ENCODE results near the gene PPP1R26.

Gene PPP1R26

GRCh38 chr9:135484460-135485277 is 5.1 kb downstream of the PPP1R26 start:
- H3K9me3 ChIP-seq (ENCODE audit: insufficient read depth, low read depth, low read length): no peaks in the 10 kb centered on the region
- H4K8ac ChIP-seq (ENCODE audit: low read depth, low read length): no peak overlapping the region
- WGBS (ENCODE audit: extremely low coverage, insufficient coverage, insufficient read length): no CpG with 5 or more reads among the region's 47 CpGs
- no peak overlapping the region for H4K12ac ChIP-seq (ENCODE audit: low read depth, low read length)
- no peak for DNase-seq
- H2BK120ac ChIP-seq (ENCODE audit: insufficient read depth, low read length, poor library complexity): no peak overlapping the region
- no peak overlapping the region for H2AK5ac ChIP-seq (ENCODE audit: low read length)
- no peak overlapping the region for H3K4me3 ChIP-seq (ENCODE audit: low read depth, low read length)
- no peaks in the 10 kb centered on the region for H3K27me3 ChIP-seq (ENCODE audit: insufficient read depth, low read length)
- no peak overlapping the region for H2BK12ac ChIP-seq (ENCODE audit: low read length)
- H3K4me2 ChIP-seq (ENCODE audit: low read length): no peak overlapping the region
- H3K4me1 ChIP-seq (ENCODE audit: control insufficient read depth in 1 of 2, insufficient read depth in 2 of 2, low read length in 2 of 2): peaks cover 0 to 3% of the 10 kb centered on the region in 2 experiments
- no peak overlapping the region for H3K23ac ChIP-seq (ENCODE audit: low read length)
- no peak overlapping the region for H3K14ac ChIP-seq (ENCODE audit: low read length)
- H3K18ac ChIP-seq (ENCODE audit: low read length): no peak overlapping the region
- no peak overlapping the region for H3K4ac ChIP-seq (ENCODE audit: low read depth, low read length)
- H4K91ac ChIP-seq (ENCODE audit: low read depth, low read length): no peak overlapping the region
- H3K79me2 ChIP-seq (ENCODE audit: control insufficient read depth, insufficient read depth, low read length, poor library complexity): peaks cover 3% of the 10 kb centered on the region
- no peak overlapping the region for H3K27ac ChIP-seq (ENCODE audit: low read depth, low read length)
- H3K36me3 ChIP-seq (ENCODE audit: control insufficient read depth in 1 of 2, insufficient read depth in 2 of 2, low read length in 2 of 2): peaks cover 47 to 50% of the 10 kb centered on the region in 2 experiments
- H2BK5ac ChIP-seq (ENCODE audit: low read depth, low read length, poor library complexity): no peak overlapping the region
- H3K79me1 ChIP-seq (ENCODE audit: low read length): peaks cover 5% of the 10 kb centered on the region
- H3K9ac ChIP-seq (ENCODE audit: low read length): no peak overlapping the region
- H2AFZ ChIP-seq (ENCODE audit: insufficient read depth, low read length, poor library complexity): no peak overlapping the region

- Histone ChIP-seq H3K79me1 (ENCODE audit: low read length) (peaks cover 1% of the 10 kb centered on the region), H3K4me1 (ENCODE audit: control insufficient read depth in 1 of 2, insufficient read depth in 2 of 2, low read length in 2 of 2) (peaks cover 0 to 3% of the 10 kb centered on the region in 2 experiments), H3K79me2 (ENCODE audit: control insufficient read depth, insufficient read depth, low read length, poor library complexity) (peaks cover under 1% of the 10 kb centered on the region), H2AK5ac (ENCODE audit: low read length) (no peak overlapping the region), H3K27ac (ENCODE audit: low read depth, low read length) (no peak overlapping the region), H3K9me3 (ENCODE audit: insufficient read depth, low read depth, low read length) (no peaks in the 10 kb centered on the region), H3K36me3 (ENCODE audit: control insufficient read depth in 1 of 2, insufficient read depth in 2 of 2, low read length in 2 of 2) (peaks cover 47 to 50% of the 10 kb centered on the region in 2 experiments), H4K12ac (ENCODE audit: low read depth, low read length) (no peak overlapping the region), H3K27me3 (ENCODE audit: insufficient read depth, low read length) (no peaks in the 10 kb centered on the region), H3K4me2 (ENCODE audit: low read length) (no peak overlapping the region), H3K14ac (ENCODE audit: low read length) (no peak overlapping the region), H2BK120ac (ENCODE audit: insufficient read depth, low read length, poor library complexity) (no peak overlapping the region), H3K18ac (ENCODE audit: low read length) (no peak overlapping the region), H2BK5ac (ENCODE audit: low read depth, low read length, poor library complexity) (no peak overlapping the region), H4K91ac (ENCODE audit: low read depth, low read length) (no peak overlapping the region), H2BK12ac (ENCODE audit: low read length) (no peak overlapping the region), H3K9ac (ENCODE audit: low read length) (no peak overlapping the region), H3K4me3 (ENCODE audit: low read depth, low read length) (no peak overlapping the region), H2AFZ (ENCODE audit: insufficient read depth, low read length, poor library complexity) (no peak overlapping the region), H4K8ac (ENCODE audit: low read depth, low read length) (no peak overlapping the region), H3K4ac (ENCODE audit: low read depth, low read length) (no peak overlapping the region), H3K23ac (ENCODE audit: low read length) (no peak overlapping the region)
- no peak for DNase-seq
- WGBS (ENCODE audit: extremely low coverage, insufficient coverage, insufficient read length): no CpG with 5 or more reads among the region's 25 CpGs
These were observed 5.8 kb downstream of the PPP1R26 start for GRCh38 chr9:135485385-135485784.

GRCh38 chr9:135485832-135486231 is 6.2 kb downstream of the PPP1R26 start:
- no CpG with 5 or more reads among the region's 21 CpGs for WGBS (ENCODE audit: extremely low coverage, insufficient coverage, insufficient read length)
- no peak overlapping the region for H2BK5ac ChIP-seq (ENCODE audit: low read depth, low read length, poor library complexity)

GRCh38 chr9:135486267-135487065 is 6.9 kb downstream of the PPP1R26 start:
- H2AFZ ChIP-seq (ENCODE audit: insufficient read depth, low read length, poor library complexity): no peak overlapping the region
- no peaks in the 10 kb centered on the region for H3K4me1 ChIP-seq (ENCODE audit: control insufficient read depth in 1 of 2, insufficient read depth in 2 of 2, low read length in 2 of 2)
- no peak overlapping the region for H3K4me2 ChIP-seq (ENCODE audit: low read length)
- no peak overlapping the region for H3K14ac ChIP-seq (ENCODE audit: low read length)
- DNase-seq: no peak
- H2BK120ac ChIP-seq (ENCODE audit: insufficient read depth, low read length, poor library complexity): no peak overlapping the region
- H3K36me3 ChIP-seq (ENCODE audit: control insufficient read depth in 1 of 2, insufficient read depth in 2 of 2, low read length in 2 of 2): peaks cover 47 to 50% of the 10 kb centered on the region in 2 experiments
- no peak overlapping the region for H3K18ac ChIP-seq (ENCODE audit: low read length)
- H3K23ac ChIP-seq (ENCODE audit: low read length): no peak overlapping the region
- H3K9ac ChIP-seq (ENCODE audit: low read length): no peak overlapping the region
- no peaks in the 10 kb centered on the region for H3K9me3 ChIP-seq (ENCODE audit: insufficient read depth, low read depth, low read length)
- H4K8ac ChIP-seq (ENCODE audit: low read depth, low read length): no peak overlapping the region
- no peak overlapping the region for H3K4ac ChIP-seq (ENCODE audit: low read depth, low read length)
- H3K4me3 ChIP-seq (ENCODE audit: low read depth, low read length): no peak overlapping the region
- no peaks in the 10 kb centered on the region for H3K27me3 ChIP-seq (ENCODE audit: insufficient read depth, low read length)
- no peaks in the 10 kb centered on the region for H3K79me1 ChIP-seq (ENCODE audit: low read length)
- no CpG with 5 or more reads among the region's 33 CpGs for WGBS (ENCODE audit: extremely low coverage, insufficient coverage, insufficient read length)
- no peak overlapping the region for H2AK5ac ChIP-seq (ENCODE audit: low read length)
- H2BK5ac ChIP-seq (ENCODE audit: low read depth, low read length, poor library complexity): no peak overlapping the region
- no peak overlapping the region for H4K91ac ChIP-seq (ENCODE audit: low read depth, low read length)
- H3K79me2 ChIP-seq (ENCODE audit: control insufficient read depth, insufficient read depth, low read length, poor library complexity): no peaks in the 10 kb centered on the region
- no peak overlapping the region for H4K12ac ChIP-seq (ENCODE audit: low read depth, low read length)
- H3K27ac ChIP-seq (ENCODE audit: low read depth, low read length): no peak overlapping the region
- no peak overlapping the region for H2BK12ac ChIP-seq (ENCODE audit: low read length)

More at GRCh38 chr9:135485832-135486231, 6.2 kb downstream of the PPP1R26 start:
- no peak overlapping the region for H3K9ac ChIP-seq (ENCODE audit: low read length)
- no peak overlapping the region for H2AFZ ChIP-seq (ENCODE audit: insufficient read depth, low read length, poor library complexity)
- H3K27me3 ChIP-seq (ENCODE audit: insufficient read depth, low read length): no peaks in the 10 kb centered on the region
- H2AK5ac ChIP-seq (ENCODE audit: low read length): no peak overlapping the region
- no peak overlapping the region for H3K4me3 ChIP-seq (ENCODE audit: low read depth, low read length)
- H3K4ac ChIP-seq (ENCODE audit: low read depth, low read length): no peak overlapping the region
- H3K14ac ChIP-seq (ENCODE audit: low read length): no peak overlapping the region
- no peak overlapping the region for H3K23ac ChIP-seq (ENCODE audit: low read length)
- H3K18ac ChIP-seq (ENCODE audit: low read length): no peak overlapping the region
- peaks cover 0 to 1% of the 10 kb centered on the region in 2 experiments for H3K4me1 ChIP-seq (ENCODE audit: control insufficient read depth in 1 of 2, insufficient read depth in 2 of 2, low read length in 2 of 2)
- no peak overlapping the region for H4K8ac ChIP-seq (ENCODE audit: low read depth, low read length)
- H3K79me1 ChIP-seq (ENCODE audit: low read length): no peaks in the 10 kb centered on the region
- DNase-seq: no peak
- no peaks in the 10 kb centered on the region for H3K79me2 ChIP-seq (ENCODE audit: control insufficient read depth, insufficient read depth, low read length, poor library complexity)
- no peak overlapping the region for H4K91ac ChIP-seq (ENCODE audit: low read depth, low read length)
- H3K27ac ChIP-seq (ENCODE audit: low read depth, low read length): no peak overlapping the region
- H3K9me3 ChIP-seq (ENCODE audit: insufficient read depth, low read depth, low read length): no peaks in the 10 kb centered on the region
- no peak overlapping the region for H2BK120ac ChIP-seq (ENCODE audit: insufficient read depth, low read length, poor library complexity)
- no peak overlapping the region for H4K12ac ChIP-seq (ENCODE audit: low read depth, low read length)
- no peak overlapping the region for H2BK12ac ChIP-seq (ENCODE audit: low read length)
- peaks cover 47 to 50% of the 10 kb centered on the region in 2 experiments for H3K36me3 ChIP-seq (ENCODE audit: control insufficient read depth in 1 of 2, insufficient read depth in 2 of 2, low read length in 2 of 2)
- H3K4me2 ChIP-seq (ENCODE audit: low read length): no peak overlapping the region

All from trophoblast cell (in vitro differentiated cells and primary cell).